ENCODE results near the gene ZNF280D.

GRCh38 chr15:56776839-56777238, 43.5 kb upstream of the ZNF280D start:
- TF ChIP-seq CTCF (conservative IDR thresholded peaks at IDR 0.05 in 1 of 2, IDR thresholded peaks at IDR 0.05 in 1 of 2; ENCODE audit: low read depth in 1 of 2, low read length in 2 of 2): no peak
- no peak for TF ChIP-seq EZH2 (IDR thresholded peaks at IDR 0.05; ENCODE audit: low read length, missing control alignments)
